Measurements from ENCODE around the gene FAM210A. TPM values are rescaled to one million over a fixed set of nuclear protein-coding genes. Genes with fewer than 3 reads are reported as not detected.

Gene FAM210A
- total RNA-seq, 1 experiment from 2014 or later, result 26.2 TPM

GRCh38 chr18:13638719-13639595 is 87.4 kb downstream of the FAM210A start:
- Histone ChIP-seq H2AFZ (ENCODE audit: low read depth, low read length, poor library complexity, severe bottlenecking) (no peak overlapping the region), H3K79me2 (ENCODE audit: insufficient read depth, low read length) (no peaks in the 10 kb centered on the region), H3K4me3 (replicated peaks in 1 of 2; ENCODE audit: low read depth in 1 of 2, low read length in 2 of 2) (no peak overlapping the region), H3K27me3 (ENCODE audit: insufficient read depth, low read length) (no peaks in the 10 kb centered on the region), H3K36me3 (ENCODE audit: control insufficient read depth in 1 of 2, insufficient read depth in 2 of 2, low read length in 2 of 2) (no peaks in the 10 kb centered on the region), H4K20me1 (ENCODE audit: insufficient read depth) (no peaks in the 10 kb centered on the region), H3K4me2 (ENCODE audit: low read length) (no peak overlapping the region), H3K9me2 (ENCODE audit: insufficient read depth) (no peaks in the 10 kb centered on the region), H3K9ac (ENCODE audit: low read length) (no peak overlapping the region), H3K27ac (ENCODE audit: low read depth, low read length) (no peak overlapping the region), H3K9me3 (ENCODE audit: control insufficient read depth in 1 of 2, insufficient read depth in 1 of 2, low read depth in 1 of 2, low read length in 2 of 2) (no peaks in the 10 kb centered on the region), H3K4me1 (ENCODE audit: control insufficient read depth in 1 of 2, insufficient read depth in 2 of 2, low read length in 2 of 2) (no peaks in the 10 kb centered on the region)
- ATAC-seq (no peak), DNase-seq (ENCODE audit: low read depth, low spot score) (no peak)
- POLR2A ChIA-PET, result no interaction called here
- BruUV-seq (replicated peaks), result no TSS peak
- RAD21 ChIA-PET (ENCODE audit: low non-redundant PET in 1 of 2, low total read pairs in 2 of 2, uncharacterized antibody in 2 of 2, unreplicated experiment in 2 of 2), result no interaction called here
- CTCF ChIA-PET, result no interaction called here
- TF ChIP-seq SP1 (IDR thresholded peaks at IDR 0.05; ENCODE audit: low read depth) (no peak), EZH2 (IDR thresholded peaks at IDR 0.05) (no peak), ELF1 (IDR thresholded peaks at IDR 0.05; ENCODE audit: borderline replicate concordance, low read depth) (no peak), REST (IDR thresholded peaks at IDR 0.05; ENCODE audit: low read depth) (no peak), MAX (IDR thresholded peaks at IDR 0.05) (no peak), SIN3A (IDR thresholded peaks at IDR 0.05; ENCODE audit: low read depth) (no peak), CTCF (IDR thresholded peaks at IDR 0.05 in 2 of 3, conservative IDR thresholded peaks at IDR 0.05 in 1 of 3; ENCODE audit: borderline replicate concordance in 1 of 3, insufficient read depth in 1 of 3, low read depth in 2 of 3, low read length in 2 of 3) (no peak), FOSL1 (IDR thresholded peaks at IDR 0.05; ENCODE audit: low read depth) (no peak), ZNF274 (IDR thresholded peaks at IDR 0.05; ENCODE audit: low read depth, low read length) (no peak), SRF (IDR thresholded peaks at IDR 0.05; ENCODE audit: low read depth) (no peak), ATF3 (IDR thresholded peaks at IDR 0.05) (no peak), POLR2A (IDR thresholded peaks at IDR 0.05; ENCODE audit: borderline replicate concordance, extremely low read depth, insufficient read depth, insufficient read length) (no peak)
- TF ChIP-seq, protein P1, sequence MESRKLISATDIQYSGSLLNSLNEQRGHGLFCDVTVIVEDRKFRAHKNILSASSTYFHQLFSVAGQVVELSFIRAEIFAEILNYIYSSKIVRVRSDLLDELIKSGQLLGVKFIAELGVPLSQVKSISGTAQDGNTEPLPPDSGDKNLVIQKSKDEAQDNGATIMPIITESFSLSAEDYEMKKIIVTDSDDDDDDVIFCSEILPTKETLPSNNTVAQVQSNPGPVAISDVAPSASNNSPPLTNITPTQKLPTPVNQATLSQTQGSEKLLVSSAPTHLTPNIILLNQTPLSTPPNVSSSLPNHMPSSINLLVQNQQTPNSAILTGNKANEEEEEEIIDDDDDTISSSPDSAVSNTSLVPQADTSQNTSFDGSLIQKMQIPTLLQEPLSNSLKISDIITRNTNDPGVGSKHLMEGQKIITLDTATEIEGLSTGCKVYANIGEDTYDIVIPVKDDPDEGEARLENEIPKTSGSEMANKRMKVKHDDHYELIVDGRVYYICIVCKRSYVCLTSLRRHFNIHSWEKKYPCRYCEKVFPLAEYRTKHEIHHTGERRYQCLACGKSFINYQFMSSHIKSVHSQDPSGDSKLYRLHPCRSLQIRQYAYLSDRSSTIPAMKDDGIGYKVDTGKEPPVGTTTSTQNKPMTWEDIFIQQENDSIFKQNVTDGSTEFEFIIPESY (IDR thresholded peaks at IDR 0.05; ENCODE audit: extremely low read depth, insufficient replicate concordance, low read length), result no peak
- intact Hi-C loops (cut with micrococcal nuclease), result loop anchor here (10.0 kb wide), 1 partner anchor 694 kb away; the partner anchor contains the start of gene SEH1L

Measured in HCT116 (cell line).